OCI-LY1 (cell line): ENCODE measurements around the gene NMRK2.

Source experiments
- H2AFZ ChIP-seq: fragments of 200-600 bp; sonication (generic), shearing (Covaris generic); 2 replicates; pipeline ENCODE4 v1.6.0; 2014; ENCODE audit warnings: antibody characterized with exemption, mild to moderate bottlenecking, low read length
- H3F3A ChIP-seq: fragments of 200-600 bp; sonication (generic), shearing (Covaris generic); 2 replicates; pipeline ENCODE4 v1.6.0; 2014; ENCODE audit warnings: mild to moderate bottlenecking, antibody characterized with exemption, low read length, moderate library complexity; ENCODE audit not compliant: insufficient read depth
- H3K27ac ChIP-seq: fragments of 200-600 bp; sonication (generic); 2 replicates; pipeline ENCODE4 v1.5.1; 2014; ENCODE audit warnings: low read length, mixed run types, mild to moderate bottlenecking, low read depth; ENCODE audit not compliant: poor library complexity, severe bottlenecking
- H3K27me3 ChIP-seq: fragments of 200-600 bp; sonication (generic); 2 replicates; pipeline ENCODE4 v1.6.0; 2014; ENCODE audit warnings: antibody characterized with exemption, mild to moderate bottlenecking, low read length, moderate library complexity; ENCODE audit not compliant: insufficient read depth
- H3K36me3 ChIP-seq: fragments of 200-600 bp; sonication (generic); 2 replicates; pipeline ENCODE4 v1.6.1; 2014; ENCODE audit warnings: mild to moderate bottlenecking, antibody characterized with exemption, low read length, moderate library complexity, mixed read lengths; ENCODE audit not compliant: insufficient read depth
- H3K4me1 ChIP-seq: fragments of 200-600 bp; sonication (generic); 2 replicates; pipeline ENCODE4 v1.5.1; 2014; ENCODE audit warnings: mild to moderate bottlenecking, low read length, moderate library complexity; ENCODE audit not compliant: insufficient read depth, severe bottlenecking
- H3K4me2 ChIP-seq: fragments of 200-600 bp; sonication (generic), shearing (Covaris generic); 2 replicates; pipeline ENCODE4 v1.6.1; 2014; ENCODE audit warnings: low read length
- H3K4me3 ChIP-seq: fragments of 200-600 bp; sonication (generic); 2 replicates; pipeline ENCODE4 v1.5.1; 2014; ENCODE audit warnings: low read length, low read depth, mild to moderate bottlenecking, mixed read lengths; ENCODE audit not compliant: poor library complexity, severe bottlenecking
- H3K79me2 ChIP-seq: fragments of 200-600 bp; shearing (Covaris generic); 2 replicates; pipeline ENCODE4 v1.6.1; 2016; ENCODE audit warnings: mixed run types, low read length, mixed read lengths; ENCODE audit not compliant: insufficient read depth
- H3K9ac ChIP-seq: fragments of 200-600 bp; sonication (generic), shearing (Covaris generic); 2 replicates; pipeline ENCODE4 v1.6.1; 2014; ENCODE audit warnings: mild to moderate bottlenecking, low read length, mixed read lengths
- H3K9me2 ChIP-seq: fragments of 200-600 bp; sonication (generic), shearing (Covaris generic); 2 replicates; pipeline ENCODE4 v1.6.1; 2014; ENCODE audit warnings: low read depth, mild to moderate bottlenecking, low read length, mixed read lengths
- H3K9me3 ChIP-seq: fragments of 200-600 bp; shearing (Covaris generic); 2 replicates; pipeline ENCODE4 v1.6.1; 2014; ENCODE audit warnings: low read length, mixed read lengths
- H4K20me1 ChIP-seq: fragments of 200-600 bp; sonication (generic), shearing (Covaris generic); 2 replicates; pipeline ENCODE4 v1.6.0; 2016; ENCODE audit warnings: mild to moderate bottlenecking, low read length; ENCODE audit not compliant: insufficient read depth
- CTCF ChIP-seq: fragments of 200-600 bp; sonication (generic), shearing (Covaris generic); IDR thresholded peaks from 2 replicates; pipeline ENCODE4 v1.5.1; 2017; ENCODE audit warnings: mild to moderate bottlenecking, antibody characterized with exemption, low read length, moderate library complexity, mixed read lengths
- EZH2 ChIP-seq: fragments of 200-600 bp; sonication (generic), shearing (Covaris generic); IDR thresholded peaks from 2 replicates; pipeline ENCODE4 v1.8.0; 2017; ENCODE audit warnings: borderline replicate concordance, mixed run types, mild to moderate bottlenecking, antibody characterized with exemption, low read length, moderate library complexity, mixed read lengths

The NMRK2 gene

GRCh38 chr19:3899531-3900294 lies 33.2 kb upstream of the NMRK2 start:
- Histone ChIP-seq H3K4me1 (no peaks in the 10 kb centered on the region), H3K27me3 (no peaks in the 10 kb centered on the region; the same call in 1 of the 2 replicates), H3K79me2 (no peaks in the 10 kb centered on the region), H3K27ac (no peak overlapping the region), H3K4me2 (no peak overlapping the region), H2AFZ (no peak overlapping the region), H3K9ac (no peak overlapping the region), H4K20me1 (no peaks in the 10 kb centered on the region), H3K9me2 (no peaks in the 10 kb centered on the region), H3K9me3 (no peaks in the 10 kb centered on the region), H3F3A (no peaks in the 10 kb centered on the region), H3K4me3 (no peak overlapping the region), H3K36me3 (no peaks in the 10 kb centered on the region)
- TF ChIP-seq EZH2 (no peak), CTCF (no peak)

GRCh38 chr19:3902317-3902973 lies 30.4 kb upstream of the NMRK2 start:
- Histone ChIP-seq H3K4me3 (no peak overlapping the region), H2AFZ (no peak overlapping the region), H3K4me1 (no peaks in the 10 kb centered on the region), H4K20me1 (no peaks in the 10 kb centered on the region), H3K9ac (no peak overlapping the region), H3K79me2 (no peaks in the 10 kb centered on the region), H3K27ac (no peak overlapping the region), H3K36me3 (no peaks in the 10 kb centered on the region), H3K9me2 (no peaks in the 10 kb centered on the region), H3F3A (no peaks in the 10 kb centered on the region), H3K9me3 (no peaks in the 10 kb centered on the region), H3K27me3 (no peaks in the 10 kb centered on the region; the same call in 1 of the 2 replicates), H3K4me2 (no peak overlapping the region)
- TF ChIP-seq CTCF (no peak), EZH2 (no peak)

GRCh38 chr19:3904233-3904632 lies 28.6 kb upstream of the NMRK2 start:
- TF ChIP-seq EZH2 = no peak
- no peak for TF ChIP-seq CTCF
- Histone ChIP-seq H3K36me3 (no peaks in the 10 kb centered on the region), H3F3A (no peaks in the 10 kb centered on the region), H3K27ac (no peak overlapping the region), H3K4me3 (no peak overlapping the region), H3K9me2 (no peaks in the 10 kb centered on the region), H3K4me2 (no peak overlapping the region), H3K4me1 (no peaks in the 10 kb centered on the region), H3K79me2 (no peaks in the 10 kb centered on the region), H4K20me1 (no peaks in the 10 kb centered on the region), H3K27me3 (no peaks in the 10 kb centered on the region), H3K9ac (no peak overlapping the region), H2AFZ (no peak overlapping the region), H3K9me3 (no peaks in the 10 kb centered on the region)
